WTC11 (cell line): ENCODE data around the gene MSH3. TPM values are rescaled to one million over a fixed set of nuclear protein-coding genes. Genes with fewer than 3 reads are reported as not detected.

ENCODE experiments used
- ATAC-seq: fragments of 200-7000 bp; cut with Tn5 transposase; 2 replicates; pipeline ENCODE4 v1.10.0; 2021; ENCODE audit warnings: mild to moderate bottlenecking, moderate library complexity
- CTCF ChIA-PET: fragments of 300-600 bp; sonication (Branson Sonifier 250); formaldehyde crosslinking; loops from one replicate; lab custom pipeline; 2021; ENCODE audit warnings: antibody characterized with exemption; lab: Charles Lee
- POLR2A ChIA-PET: fragments of 350-600 bp; sonication (Branson Sonifier 250); formaldehyde crosslinking; loops from one replicate; lab custom pipeline; 2021; ENCODE audit warnings: antibody characterized with exemption; lab: Charles Lee
- DNase-seq: peaks from one replicate; pipeline ENCODE4 v3.0.0; 2021; ENCODE audit warnings: low spot score
- H3K27ac Mint-ChIP-seq: 2 replicates; pipeline ENCODE4 v1.8.0; 2021; ENCODE audit warnings: mixed read lengths
- H3K27me3 Mint-ChIP-seq: 2 replicates; pipeline ENCODE4 v1.8.0; 2021; ENCODE audit warnings: low read depth, mild to moderate bottlenecking, moderate library complexity, mixed read lengths
- H3K36me3 Mint-ChIP-seq: 2 replicates; pipeline ENCODE4 v1.8.0; 2021; ENCODE audit warnings: mixed read lengths
- H3K4me1 Mint-ChIP-seq: 2 replicates; pipeline ENCODE4 v1.8.0; 2022; ENCODE audit warnings: mixed read lengths
- H3K4me3 Mint-ChIP-seq: 2 replicates; pipeline ENCODE4 v1.8.0; 2021; ENCODE audit warnings: mild to moderate bottlenecking, moderate library complexity, mixed read lengths
- H3K9me3 Mint-ChIP-seq: 2 replicates; pipeline ENCODE4 v1.8.0; 2021; ENCODE audit warnings: mixed read lengths
- ELF4 ChIP-seq: sonication (generic); formaldehyde crosslinking; IDR thresholded peaks from 2 replicates; pipeline ENCODE4 v1.8.1; 2022; ENCODE audit warnings: low read depth, mild to moderate bottlenecking, moderate library complexity, missing genetic modification reagents
- ETV6 ChIP-seq: sonication (generic); formaldehyde crosslinking; IDR thresholded peaks from 2 replicates; pipeline ENCODE4 v1.8.1; 2022; ENCODE audit warnings: mild to moderate bottlenecking, missing genetic modification reagents
- FOXP1 ChIP-seq: sonication (generic); formaldehyde crosslinking; IDR thresholded peaks from 2 replicates; pipeline ENCODE4 v1.8.0; 2022; ENCODE audit warnings: missing genetic modification reagents, mild to moderate bottlenecking, moderate library complexity, borderline replicate concordance
- GTF2I ChIP-seq: fragments of 250-450 bp; sonication (Bioruptor Pico); conservative IDR thresholded peaks from 2 replicates; pipeline ENCODE4 v1.4.0; 2021; ENCODE audit warnings: mild to moderate bottlenecking
- MYBL2 ChIP-seq: sonication (generic); formaldehyde crosslinking; IDR thresholded peaks from 2 replicates; pipeline ENCODE4 v1.8.1; 2023; ENCODE audit warnings: mild to moderate bottlenecking, moderate library complexity, missing genetic modification reagents
- NFATC4 ChIP-seq: fragments of 250-450 bp; sonication (Bioruptor Pico); IDR thresholded peaks from 2 replicates; pipeline ENCODE4 v1.9.0; 2021; ENCODE audit warnings: mild to moderate bottlenecking
- NFE2L1 ChIP-seq: sonication (generic); formaldehyde crosslinking; IDR thresholded peaks from 2 replicates; pipeline ENCODE4 v1.8.1; 2023; ENCODE audit warnings: missing genetic modification reagents
- NFYB ChIP-seq: sonication (generic); formaldehyde crosslinking; conservative IDR thresholded peaks from 2 replicates; pipeline ENCODE4 v1.8.0; 2022; ENCODE audit warnings: low read depth, missing genetic modification reagents
- SOX15 ChIP-seq: fragments of 250-450 bp; sonication (Bioruptor Pico); IDR thresholded peaks from 2 replicates; pipeline ENCODE4 v1.9.0; 2021; ENCODE audit warnings: mild to moderate bottlenecking
- ZNF232 ChIP-seq: sonication (generic); formaldehyde crosslinking; IDR thresholded peaks from 2 replicates; pipeline ENCODE4 v1.8.0; 2022; ENCODE audit warnings: mild to moderate bottlenecking, missing genetic modification reagents
- total RNA-seq: library from RNA; stranded (reverse); gene quantifications from 3 replicates; pipeline ENCODE4 v1.2.3, GENCODE V29; 2021
- TF ChIP-seq, protein P1 (sequence below): sonication (generic); formaldehyde crosslinking; IDR thresholded peaks from 2 replicates; pipeline ENCODE4 v1.8.0; 2022; ENCODE audit warnings: missing genetic modification reagents
- TF ChIP-seq, protein P2 (sequence below): sonication (generic); formaldehyde crosslinking; IDR thresholded peaks from 2 replicates; pipeline ENCODE4 v1.8.0; 2023; ENCODE audit warnings: missing genetic modification reagents, mild to moderate bottlenecking, borderline replicate concordance
- TF ChIP-seq, protein P3 (sequence below): sonication (generic); formaldehyde crosslinking; IDR thresholded peaks from 2 replicates; pipeline ENCODE4 v1.8.1; 2022; ENCODE audit warnings: missing genetic modification reagents, borderline replicate concordance
- TF ChIP-seq, protein P4 (sequence below): sonication (generic); formaldehyde crosslinking; IDR thresholded peaks from 2 replicates; pipeline ENCODE4 v1.8.0; 2023; ENCODE audit warnings: missing genetic modification reagents
- TF ChIP-seq, protein P5 (sequence below): fragments of 250-450 bp; sonication (Bioruptor Pico); IDR thresholded peaks from 2 replicates; pipeline ENCODE4 v1.9.0; 2021; ENCODE audit warnings: mild to moderate bottlenecking
- TF ChIP-seq, protein P6 (sequence below): fragments of 200-600 bp; IDR thresholded peaks from 2 replicates; pipeline ENCODE4 v1.8.0; 2022; ENCODE audit warnings: antibody characterized with exemption
- TF ChIP-seq, protein P7 (sequence below): sonication (generic); formaldehyde crosslinking; IDR thresholded peaks from 2 replicates; pipeline ENCODE4 v1.8.0; 2022; ENCODE audit warnings: mild to moderate bottlenecking, missing genetic modification reagents
- TF ChIP-seq, protein P8 (sequence below): sonication (generic); formaldehyde crosslinking; IDR thresholded peaks from 2 replicates; pipeline ENCODE4 v1.8.1; 2022; ENCODE audit warnings: low read depth, missing genetic modification reagents, borderline replicate concordance

MSH3 gene
- total RNA-seq, 1 experiment from 2014 or later, result 14.6 TPM

DNA sequence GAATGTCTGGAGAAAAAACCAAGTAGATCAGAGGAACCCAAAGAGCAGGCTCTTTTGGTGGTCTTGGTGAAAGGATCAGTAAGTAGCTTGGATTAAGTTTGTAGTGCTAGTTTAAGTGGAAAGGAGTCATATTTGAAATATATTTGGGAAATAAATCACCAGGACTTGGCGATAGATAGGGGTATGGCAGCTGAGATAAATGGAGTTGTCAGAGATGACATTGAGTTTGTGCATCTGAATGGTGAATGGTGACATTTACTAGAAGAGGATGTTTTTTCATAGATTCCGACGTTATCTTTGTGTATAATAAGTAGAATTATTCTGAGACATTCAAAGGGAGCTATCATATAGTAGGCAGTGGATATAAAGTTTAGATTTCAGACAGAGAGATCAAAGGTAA lies 162.1 kb downstream of the MSH3 start (continued):
- TF ChIP-seq, protein P1, sequence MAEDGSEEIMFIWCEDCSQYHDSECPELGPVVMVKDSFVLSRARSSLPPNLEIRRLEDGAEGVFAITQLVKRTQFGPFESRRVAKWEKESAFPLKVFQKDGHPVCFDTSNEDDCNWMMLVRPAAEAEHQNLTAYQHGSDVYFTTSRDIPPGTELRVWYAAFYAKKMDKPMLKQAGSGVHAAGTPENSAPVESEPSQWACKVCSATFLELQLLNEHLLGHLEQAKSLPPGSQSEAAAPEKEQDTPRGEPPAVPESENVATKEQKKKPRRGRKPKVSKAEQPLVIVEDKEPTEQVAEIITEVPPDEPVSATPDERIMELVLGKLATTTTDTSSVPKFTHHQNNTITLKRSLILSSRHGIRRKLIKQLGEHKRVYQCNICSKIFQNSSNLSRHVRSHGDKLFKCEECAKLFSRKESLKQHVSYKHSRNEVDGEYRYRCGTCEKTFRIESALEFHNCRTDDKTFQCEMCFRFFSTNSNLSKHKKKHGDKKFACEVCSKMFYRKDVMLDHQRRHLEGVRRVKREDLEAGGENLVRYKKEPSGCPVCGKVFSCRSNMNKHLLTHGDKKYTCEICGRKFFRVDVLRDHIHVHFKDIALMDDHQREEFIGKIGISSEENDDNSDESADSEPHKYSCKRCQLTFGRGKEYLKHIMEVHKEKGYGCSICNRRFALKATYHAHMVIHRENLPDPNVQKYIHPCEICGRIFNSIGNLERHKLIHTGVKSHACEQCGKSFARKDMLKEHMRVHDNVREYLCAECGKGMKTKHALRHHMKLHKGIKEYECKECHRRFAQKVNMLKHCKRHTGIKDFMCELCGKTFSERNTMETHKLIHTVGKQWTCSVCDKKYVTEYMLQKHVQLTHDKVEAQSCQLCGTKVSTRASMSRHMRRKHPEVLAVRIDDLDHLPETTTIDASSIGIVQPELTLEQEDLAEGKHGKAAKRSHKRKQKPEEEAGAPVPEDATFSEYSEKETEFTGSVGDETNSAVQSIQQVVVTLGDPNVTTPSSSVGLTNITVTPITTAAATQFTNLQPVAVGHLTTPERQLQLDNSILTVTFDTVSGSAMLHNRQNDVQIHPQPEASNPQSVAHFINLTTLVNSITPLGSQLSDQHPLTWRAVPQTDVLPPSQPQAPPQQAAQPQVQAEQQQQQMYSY (CRISPR knock-in tag), result no peak

DNA sequence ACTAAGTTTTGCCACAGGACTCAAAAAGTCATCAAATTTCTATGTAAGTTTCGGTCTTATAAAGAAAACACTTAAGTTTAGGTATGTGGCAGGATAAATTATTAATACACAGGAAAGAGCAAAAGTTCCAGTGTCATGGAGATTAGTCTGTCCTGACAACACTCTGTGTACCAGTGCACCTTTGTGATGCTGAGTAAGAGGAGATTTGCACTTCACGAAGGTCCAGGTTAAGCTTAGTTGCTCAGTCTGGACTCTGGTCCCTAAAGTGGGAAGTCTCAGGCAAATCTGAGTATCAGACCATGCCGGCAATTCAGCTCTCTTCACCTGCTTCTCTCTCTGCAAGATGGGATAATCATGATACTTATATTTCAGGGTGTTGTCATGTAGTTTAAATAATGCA lies 166.2 kb downstream of the MSH3 start:
- no peak overlapping the region for H3K4me3 Mint-ChIP-seq
- POLR2A ChIA-PET, result no interaction called here
- peaks cover 8% of the 10 kb centered on the region for H3K4me1 Mint-ChIP-seq
- no peaks in the 10 kb centered on the region for H3K27me3 Mint-ChIP-seq
- peaks cover 42% of the 10 kb centered on the region for H3K9me3 Mint-ChIP-seq
- TF ChIP-seq NFYB (CRISPR knock-in tag) (no peak), MYBL2 (CRISPR knock-in tag) (no peak), SOX15 (CRISPR knock-in tag) (no peak), NFE2L1 (no peak), GTF2I (CRISPR knock-in tag) (no peak), NFATC4 (CRISPR knock-in tag) (no peak), FOXP1 (CRISPR knock-in tag) (no peak), ETV6 (CRISPR knock-in tag) (no peak), ZNF232 (CRISPR knock-in tag) (no peak), ELF4 (CRISPR knock-in tag) (no peak)
- TF ChIP-seq, protein P2, sequence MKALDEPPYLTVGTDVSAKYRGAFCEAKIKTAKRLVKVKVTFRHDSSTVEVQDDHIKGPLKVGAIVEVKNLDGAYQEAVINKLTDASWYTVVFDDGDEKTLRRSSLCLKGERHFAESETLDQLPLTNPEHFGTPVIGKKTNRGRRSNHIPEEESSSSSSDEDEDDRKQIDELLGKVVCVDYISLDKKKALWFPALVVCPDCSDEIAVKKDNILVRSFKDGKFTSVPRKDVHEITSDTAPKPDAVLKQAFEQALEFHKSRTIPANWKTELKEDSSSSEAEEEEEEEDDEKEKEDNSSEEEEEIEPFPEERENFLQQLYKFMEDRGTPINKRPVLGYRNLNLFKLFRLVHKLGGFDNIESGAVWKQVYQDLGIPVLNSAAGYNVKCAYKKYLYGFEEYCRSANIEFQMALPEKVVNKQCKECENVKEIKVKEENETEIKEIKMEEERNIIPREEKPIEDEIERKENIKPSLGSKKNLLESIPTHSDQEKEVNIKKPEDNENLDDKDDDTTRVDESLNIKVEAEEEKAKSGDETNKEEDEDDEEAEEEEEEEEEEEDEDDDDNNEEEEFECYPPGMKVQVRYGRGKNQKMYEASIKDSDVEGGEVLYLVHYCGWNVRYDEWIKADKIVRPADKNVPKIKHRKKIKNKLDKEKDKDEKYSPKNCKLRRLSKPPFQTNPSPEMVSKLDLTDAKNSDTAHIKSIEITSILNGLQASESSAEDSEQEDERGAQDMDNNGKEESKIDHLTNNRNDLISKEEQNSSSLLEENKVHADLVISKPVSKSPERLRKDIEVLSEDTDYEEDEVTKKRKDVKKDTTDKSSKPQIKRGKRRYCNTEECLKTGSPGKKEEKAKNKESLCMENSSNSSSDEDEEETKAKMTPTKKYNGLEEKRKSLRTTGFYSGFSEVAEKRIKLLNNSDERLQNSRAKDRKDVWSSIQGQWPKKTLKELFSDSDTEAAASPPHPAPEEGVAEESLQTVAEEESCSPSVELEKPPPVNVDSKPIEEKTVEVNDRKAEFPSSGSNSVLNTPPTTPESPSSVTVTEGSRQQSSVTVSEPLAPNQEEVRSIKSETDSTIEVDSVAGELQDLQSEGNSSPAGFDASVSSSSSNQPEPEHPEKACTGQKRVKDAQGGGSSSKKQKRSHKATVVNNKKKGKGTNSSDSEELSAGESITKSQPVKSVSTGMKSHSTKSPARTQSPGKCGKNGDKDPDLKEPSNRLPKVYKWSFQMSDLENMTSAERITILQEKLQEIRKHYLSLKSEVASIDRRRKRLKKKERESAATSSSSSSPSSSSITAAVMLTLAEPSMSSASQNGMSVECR, result no peak
- TF ChIP-seq, protein P3, sequence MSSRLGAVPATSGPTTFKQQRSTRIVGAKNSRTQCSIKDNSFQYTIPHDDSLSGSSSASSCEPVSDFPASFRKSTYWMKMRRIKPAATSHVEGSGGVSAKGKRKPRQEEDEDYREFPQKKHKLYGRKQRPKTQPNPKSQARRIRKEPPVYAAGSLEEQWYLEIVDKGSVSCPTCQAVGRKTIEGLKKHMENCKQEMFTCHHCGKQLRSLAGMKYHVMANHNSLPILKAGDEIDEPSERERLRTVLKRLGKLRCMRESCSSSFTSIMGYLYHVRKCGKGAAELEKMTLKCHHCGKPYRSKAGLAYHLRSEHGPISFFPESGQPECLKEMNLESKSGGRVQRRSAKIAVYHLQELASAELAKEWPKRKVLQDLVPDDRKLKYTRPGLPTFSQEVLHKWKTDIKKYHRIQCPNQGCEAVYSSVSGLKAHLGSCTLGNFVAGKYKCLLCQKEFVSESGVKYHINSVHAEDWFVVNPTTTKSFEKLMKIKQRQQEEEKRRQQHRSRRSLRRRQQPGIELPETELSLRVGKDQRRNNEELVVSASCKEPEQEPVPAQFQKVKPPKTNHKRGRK, result no peak
- TF ChIP-seq, protein P4, sequence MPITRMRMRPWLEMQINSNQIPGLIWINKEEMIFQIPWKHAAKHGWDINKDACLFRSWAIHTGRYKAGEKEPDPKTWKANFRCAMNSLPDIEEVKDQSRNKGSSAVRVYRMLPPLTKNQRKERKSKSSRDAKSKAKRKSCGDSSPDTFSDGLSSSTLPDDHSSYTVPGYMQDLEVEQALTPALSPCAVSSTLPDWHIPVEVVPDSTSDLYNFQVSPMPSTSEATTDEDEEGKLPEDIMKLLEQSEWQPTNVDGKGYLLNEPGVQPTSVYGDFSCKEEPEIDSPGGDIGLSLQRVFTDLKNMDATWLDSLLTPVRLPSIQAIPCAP, result no peak
- TF ChIP-seq, protein P5, sequence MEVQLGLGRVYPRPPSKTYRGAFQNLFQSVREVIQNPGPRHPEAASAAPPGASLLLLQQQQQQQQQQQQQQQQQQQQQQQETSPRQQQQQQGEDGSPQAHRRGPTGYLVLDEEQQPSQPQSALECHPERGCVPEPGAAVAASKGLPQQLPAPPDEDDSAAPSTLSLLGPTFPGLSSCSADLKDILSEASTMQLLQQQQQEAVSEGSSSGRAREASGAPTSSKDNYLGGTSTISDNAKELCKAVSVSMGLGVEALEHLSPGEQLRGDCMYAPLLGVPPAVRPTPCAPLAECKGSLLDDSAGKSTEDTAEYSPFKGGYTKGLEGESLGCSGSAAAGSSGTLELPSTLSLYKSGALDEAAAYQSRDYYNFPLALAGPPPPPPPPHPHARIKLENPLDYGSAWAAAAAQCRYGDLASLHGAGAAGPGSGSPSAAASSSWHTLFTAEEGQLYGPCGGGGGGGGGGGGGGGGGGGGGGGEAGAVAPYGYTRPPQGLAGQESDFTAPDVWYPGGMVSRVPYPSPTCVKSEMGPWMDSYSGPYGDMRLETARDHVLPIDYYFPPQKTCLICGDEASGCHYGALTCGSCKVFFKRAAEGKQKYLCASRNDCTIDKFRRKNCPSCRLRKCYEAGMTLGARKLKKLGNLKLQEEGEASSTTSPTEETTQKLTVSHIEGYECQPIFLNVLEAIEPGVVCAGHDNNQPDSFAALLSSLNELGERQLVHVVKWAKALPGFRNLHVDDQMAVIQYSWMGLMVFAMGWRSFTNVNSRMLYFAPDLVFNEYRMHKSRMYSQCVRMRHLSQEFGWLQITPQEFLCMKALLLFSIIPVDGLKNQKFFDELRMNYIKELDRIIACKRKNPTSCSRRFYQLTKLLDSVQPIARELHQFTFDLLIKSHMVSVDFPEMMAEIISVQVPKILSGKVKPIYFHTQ (CRISPR knock-in tag), result no peak
- TF ChIP-seq, protein P6, sequence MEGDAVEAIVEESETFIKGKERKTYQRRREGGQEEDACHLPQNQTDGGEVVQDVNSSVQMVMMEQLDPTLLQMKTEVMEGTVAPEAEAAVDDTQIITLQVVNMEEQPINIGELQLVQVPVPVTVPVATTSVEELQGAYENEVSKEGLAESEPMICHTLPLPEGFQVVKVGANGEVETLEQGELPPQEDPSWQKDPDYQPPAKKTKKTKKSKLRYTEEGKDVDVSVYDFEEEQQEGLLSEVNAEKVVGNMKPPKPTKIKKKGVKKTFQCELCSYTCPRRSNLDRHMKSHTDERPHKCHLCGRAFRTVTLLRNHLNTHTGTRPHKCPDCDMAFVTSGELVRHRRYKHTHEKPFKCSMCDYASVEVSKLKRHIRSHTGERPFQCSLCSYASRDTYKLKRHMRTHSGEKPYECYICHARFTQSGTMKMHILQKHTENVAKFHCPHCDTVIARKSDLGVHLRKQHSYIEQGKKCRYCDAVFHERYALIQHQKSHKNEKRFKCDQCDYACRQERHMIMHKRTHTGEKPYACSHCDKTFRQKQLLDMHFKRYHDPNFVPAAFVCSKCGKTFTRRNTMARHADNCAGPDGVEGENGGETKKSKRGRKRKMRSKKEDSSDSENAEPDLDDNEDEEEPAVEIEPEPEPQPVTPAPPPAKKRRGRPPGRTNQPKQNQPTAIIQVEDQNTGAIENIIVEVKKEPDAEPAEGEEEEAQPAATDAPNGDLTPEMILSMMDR, result no peak
- TF ChIP-seq, protein P7, sequence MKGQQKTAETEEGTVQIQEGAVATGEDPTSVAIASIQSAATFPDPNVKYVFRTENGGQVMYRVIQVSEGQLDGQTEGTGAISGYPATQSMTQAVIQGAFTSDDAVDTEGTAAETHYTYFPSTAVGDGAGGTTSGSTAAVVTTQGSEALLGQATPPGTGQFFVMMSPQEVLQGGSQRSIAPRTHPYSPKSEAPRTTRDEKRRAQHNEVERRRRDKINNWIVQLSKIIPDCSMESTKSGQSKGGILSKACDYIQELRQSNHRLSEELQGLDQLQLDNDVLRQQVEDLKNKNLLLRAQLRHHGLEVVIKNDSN (CRISPR knock-in tag), result no peak
- TF ChIP-seq, protein P8, sequence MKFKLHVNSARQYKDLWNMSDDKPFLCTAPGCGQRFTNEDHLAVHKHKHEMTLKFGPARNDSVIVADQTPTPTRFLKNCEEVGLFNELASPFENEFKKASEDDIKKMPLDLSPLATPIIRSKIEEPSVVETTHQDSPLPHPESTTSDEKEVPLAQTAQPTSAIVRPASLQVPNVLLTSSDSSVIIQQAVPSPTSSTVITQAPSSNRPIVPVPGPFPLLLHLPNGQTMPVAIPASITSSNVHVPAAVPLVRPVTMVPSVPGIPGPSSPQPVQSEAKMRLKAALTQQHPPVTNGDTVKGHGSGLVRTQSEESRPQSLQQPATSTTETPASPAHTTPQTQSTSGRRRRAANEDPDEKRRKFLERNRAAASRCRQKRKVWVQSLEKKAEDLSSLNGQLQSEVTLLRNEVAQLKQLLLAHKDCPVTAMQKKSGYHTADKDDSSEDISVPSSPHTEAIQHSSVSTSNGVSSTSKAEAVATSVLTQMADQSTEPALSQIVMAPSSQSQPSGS (CRISPR knock-in tag), result no peak
- TF ChIP-seq, all 79 proteins: peak for 0
- H3K27ac Mint-ChIP-seq, result no peak overlapping the region
- peaks cover 31% of the 10 kb centered on the region for H3K36me3 Mint-ChIP-seq
- DNase-seq, result no peak
- CTCF ChIA-PET, result no interaction called here
- peak; percentile 65; the same call in 1 of the 2 replicates for ATAC-seq
